ENCODE data around the gene KCNC1. TPM values are rescaled to one million over a fixed set of nuclear protein-coding genes. Genes with fewer than 3 reads are reported as not detected.

KCNC1 gene
- total RNA-seq, 4 donors from 2014 or later: not detected

- Histone ChIP-seq H3K36me3 (no peaks in the 10 kb centered on the region), H3K27ac (no peak overlapping the region), H3K4me3 (no peak overlapping the region), H3K27me3 (peaks cover 0 to 6% (median 0%) of the 10 kb centered on the region in 4 donors), H3K4me1 (no peaks in the 10 kb centered on the region), H3K9me3 (no peaks in the 10 kb centered on the region)
- 67 to 100% methylated on average over 2 to 7 of the region's 7 CpGs for WGBS, 2 donors
- no peak for DNase-seq
- TF ChIP-seq POLR2A (IDR thresholded peaks at IDR 0.05): no peak
- TF ChIP-seq CTCF (IDR thresholded peaks at IDR 0.05): no peak
- intact Hi-C loops (cut with DNase I): no loop called here
Observed at GRCh38 chr11:17763244-17763643, 28.7 kb downstream of the KCNC1 start.

- H3K27ac ChIP-seq: no peak overlapping the region
- no peaks in the 10 kb centered on the region for H3K9me3 ChIP-seq
- no peak for TF ChIP-seq POLR2A (IDR thresholded peaks at IDR 0.05)
- TF ChIP-seq CTCF (IDR thresholded peaks at IDR 0.05): no peak
- WGBS, 2 donors: 58 to 59% methylated on average over 3 of the region's 3 CpGs
- peaks cover 0 to 6% (median 0%) of the 10 kb centered on the region in 4 donors for H3K27me3 ChIP-seq
- H3K4me3 ChIP-seq: no peak overlapping the region
- DNase-seq: no peak
- intact Hi-C loops (cut with DNase I): no loop called here
- no peaks in the 10 kb centered on the region for H3K36me3 ChIP-seq
- H3K4me1 ChIP-seq: no peaks in the 10 kb centered on the region
Observed at GRCh38 chr11:17763703-17764102, 29.1 kb downstream of the KCNC1 start.

- no peak overlapping the region for H3K27ac ChIP-seq
- no peak for DNase-seq
- H3K9me3 ChIP-seq: no peaks in the 10 kb centered on the region
- H3K27me3 ChIP-seq: peaks cover 0 to 6% (median 0%) of the 10 kb centered on the region in 4 donors
- intact Hi-C loops (cut with DNase I): no loop called here
- H3K4me3 ChIP-seq: no peak overlapping the region
- no peaks in the 10 kb centered on the region for H3K36me3 ChIP-seq
- no peaks in the 10 kb centered on the region for H3K4me1 ChIP-seq
- 77 to 80% methylated on average over 1 to 9 of the region's 19 CpGs for WGBS, 2 donors
- TF ChIP-seq POLR2A (IDR thresholded peaks at IDR 0.05) (no peak), CTCF (IDR thresholded peaks at IDR 0.05) (no peak)
Observed at GRCh38 chr11:17764446-17765218, 30.1 kb downstream of the KCNC1 start.

GRCh38 chr11:17765356-17766072, 30.9 kb downstream of the KCNC1 start:
- Histone ChIP-seq H3K27me3 (peaks cover 0 to 6% (median 0%) of the 10 kb centered on the region in 4 donors), H3K27ac (no peak overlapping the region), H3K9me3 (no peaks in the 10 kb centered on the region), H3K4me3 (no peak overlapping the region), H3K36me3 (no peaks in the 10 kb centered on the region), H3K4me1 (peaks cover 0 to 5% (median 0%) of the 10 kb centered on the region in 3 donors)
- TF ChIP-seq POLR2A (IDR thresholded peaks at IDR 0.05): no peak
- TF ChIP-seq CTCF (IDR thresholded peaks at IDR 0.05): no peak
- WGBS, 2 donors: 68 to 83% methylated on average over 9 of the region's 13 CpGs
- no peak for DNase-seq
- intact Hi-C loops (cut with DNase I): no loop called here

GRCh38 chr11:17766073-17766359, 31.4 kb downstream of the KCNC1 start:
- Histone ChIP-seq H3K4me1 (peaks cover 0 to 5% (median 0%) of the 10 kb centered on the region in 3 donors), H3K27ac (no peak overlapping the region), H3K27me3 (peaks cover 0 to 6% (median 0%) of the 10 kb centered on the region in 4 donors), H3K9me3 (no peaks in the 10 kb centered on the region), H3K36me3 (no peaks in the 10 kb centered on the region), H3K4me3 (no peak overlapping the region)
- no peak for TF ChIP-seq CTCF (IDR thresholded peaks at IDR 0.05)
- TF ChIP-seq POLR2A (IDR thresholded peaks at IDR 0.05): no peak
- DNase-seq: no peak
- WGBS, 2 donors: 100% methylated on average over 3 of the region's 8 CpGs
- intact Hi-C loops (cut with DNase I): no loop called here
